Thyroid gland (tissue), 4 donors: ENCODE results near the gene PRKCA.

Experiments used
- CTCF ChIP-seq, 6 experiments: fragments of 200-600 bp in 3 of 6; fragments of 450-650 bp in 3 of 6; sonication (generic) in 3 of 6; IDR thresholded peaks; one replicate each; pipeline ENCODE4 v1.5.1; 2016 to 2019; ENCODE audit warnings: antibody characterized with exemption in 6 of 6, mild to moderate bottlenecking in 2 of 6, inconsistent platforms in 1 of 6, moderate library complexity in 1 of 6
- POLR2A ChIP-seq, 2 donors: fragments of 450-650 bp; IDR thresholded peaks; one replicate each; pipeline ENCODE4 v1.6.1; 2017; ENCODE audit warnings: antibody characterized with exemption in 2 of 2, mild to moderate bottlenecking in 2 of 2, moderate library complexity in 1 of 2

- TF ChIP-seq CTCF (IDR thresholded peaks at IDR 0.05) (no peak), POLR2A (IDR thresholded peaks at IDR 0.05) (no peak)
Measured at GRCh38 chr17:66833201-66833600, 530.8 kb downstream of the PRKCA start.
